PFSK-1 (cell line): ENCODE results near the gene ZMYND19.

Source experiments
- FOXP2 ChIP-seq: optimal IDR thresholded peaks from 2 replicates; pipeline ENCODE3; 2011; ENCODE audit warnings: borderline replicate concordance, control low read depth, inconsistent platforms; ENCODE audit not compliant: insufficient read depth; ENCODE audit errors: extremely low read length, extremely low read depth
- POLR2AphosphoS5 ChIP-seq: IDR thresholded peaks from 2 replicates; pipeline ENCODE4 v1.6.1; 2012; ENCODE audit warnings: low read depth, mild to moderate bottlenecking, control low read depth, low read length, moderate library complexity
- REST ChIP-seq, 2 experiments: IDR thresholded peaks; 2 replicates each; pipeline versions ENCODE4 v1.6.1 to v1.8.0; 2011 to 2012; ENCODE audit warnings: low read depth in 2 of 2, low read length in 2 of 2, control low read depth in 1 of 2, inconsistent platforms in 1 of 2, mild to moderate bottlenecking in 1 of 2, moderate library complexity in 1 of 2; ENCODE audit not compliant: insufficient read depth in 1 of 2
- SIN3A ChIP-seq: IDR thresholded peaks from 2 replicates; pipeline ENCODE4 v1.6.1; 2012; ENCODE audit warnings: mild to moderate bottlenecking, low read length, moderate library complexity, borderline replicate concordance; ENCODE audit not compliant: insufficient read depth
- TAF1 ChIP-seq: IDR thresholded peaks from 2 replicates; pipeline ENCODE4 v1.6.1; 2012; ENCODE audit warnings: low read length, control low read depth, borderline replicate concordance; ENCODE audit not compliant: insufficient read depth

Gene ZMYND19

GRCh38 chr9:137564817-137565411 lies 25.4 kb downstream of the ZMYND19 start:
- no peak for TF ChIP-seq REST (IDR thresholded peaks at IDR 0.05; ENCODE audit: insufficient read depth in 1 of 2, low read depth in 2 of 2, low read length in 2 of 2)
- no peak for TF ChIP-seq POLR2AphosphoS5
- TF ChIP-seq TAF1, result no peak
- TF ChIP-seq FOXP2, result no peak
- TF ChIP-seq SIN3A, result no peak

DNA sequence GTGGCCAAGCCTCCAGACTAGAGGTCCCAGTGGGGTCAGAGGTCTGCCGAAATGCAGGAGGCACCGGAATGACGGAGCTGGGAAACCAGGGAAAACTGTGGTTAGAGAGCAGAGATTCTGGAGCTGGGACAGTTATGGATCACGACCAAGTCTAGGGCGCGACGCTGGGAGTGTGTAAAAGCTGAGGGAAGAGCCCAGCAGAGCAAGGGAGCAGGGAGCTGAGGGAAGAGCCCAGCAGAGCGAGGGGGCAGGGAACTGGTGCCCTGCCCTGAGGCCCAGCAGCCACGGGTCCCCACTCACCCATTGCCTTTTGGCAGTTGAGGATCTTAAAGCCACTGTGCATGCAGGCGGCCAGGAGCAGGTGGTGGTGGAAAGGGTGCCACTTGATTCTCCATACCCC lies 26.2 kb downstream of the ZMYND19 start:
- no peak for TF ChIP-seq FOXP2
- TF ChIP-seq REST (IDR thresholded peaks at IDR 0.05; ENCODE audit: insufficient read depth in 1 of 2, low read depth in 2 of 2, low read length in 2 of 2), result no peak
- TF ChIP-seq SIN3A, result no peak
- no peak for TF ChIP-seq POLR2AphosphoS5
- TF ChIP-seq TAF1, result no peak

GRCh38 chr9:137558127-137558526 lies 32.2 kb downstream of the ZMYND19 start:
- TF ChIP-seq POLR2AphosphoS5 (no peak), TAF1 (no peak), REST (IDR thresholded peaks at IDR 0.05; ENCODE audit: insufficient read depth in 1 of 2, low read depth in 2 of 2, low read length in 2 of 2) (no peak), FOXP2 (no peak), SIN3A (no peak)

- TF ChIP-seq FOXP2 (no peak), POLR2AphosphoS5 (no peak), REST (IDR thresholded peaks at IDR 0.05; ENCODE audit: insufficient read depth in 1 of 2, low read depth in 2 of 2, low read length in 2 of 2) (no peak), TAF1 (no peak), SIN3A (no peak)
Observed at GRCh38 chr9:137556069-137556838, 34.1 kb downstream of the ZMYND19 start.

DNA sequence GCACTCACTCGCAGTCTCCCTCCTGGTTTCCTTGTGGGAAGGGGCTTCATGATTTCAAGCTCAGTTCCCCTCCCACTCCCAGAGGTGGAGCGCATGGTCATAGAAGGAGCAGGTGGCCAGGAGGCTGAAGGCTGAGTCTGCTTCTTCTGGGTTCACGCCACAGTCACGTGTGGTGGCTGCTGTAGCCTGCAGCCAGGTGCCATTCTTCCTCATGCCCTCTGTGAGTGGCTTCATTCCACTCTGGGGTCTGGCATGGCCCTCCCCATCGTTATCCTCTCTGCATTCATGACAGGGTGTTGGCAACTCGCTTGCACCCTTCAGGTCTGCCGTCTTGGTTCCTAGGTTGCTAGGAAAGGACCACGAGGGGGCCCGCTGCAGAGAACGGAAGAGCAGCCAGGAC lies 35.1 kb downstream of the ZMYND19 start:
- TF ChIP-seq FOXP2 (no peak), SIN3A (no peak), POLR2AphosphoS5 (no peak), REST (IDR thresholded peaks at IDR 0.05; ENCODE audit: insufficient read depth in 1 of 2, low read depth in 2 of 2, low read length in 2 of 2) (no peak), TAF1 (no peak)
